ENCODE data around the gene PPARD. TPM values are rescaled to one million over a fixed set of nuclear protein-coding genes. Genes with fewer than 3 reads are reported as not detected.

Gene PPARD
- total RNA-seq, 1 donor from 2014 or later, result 26.3 TPM

DNA sequence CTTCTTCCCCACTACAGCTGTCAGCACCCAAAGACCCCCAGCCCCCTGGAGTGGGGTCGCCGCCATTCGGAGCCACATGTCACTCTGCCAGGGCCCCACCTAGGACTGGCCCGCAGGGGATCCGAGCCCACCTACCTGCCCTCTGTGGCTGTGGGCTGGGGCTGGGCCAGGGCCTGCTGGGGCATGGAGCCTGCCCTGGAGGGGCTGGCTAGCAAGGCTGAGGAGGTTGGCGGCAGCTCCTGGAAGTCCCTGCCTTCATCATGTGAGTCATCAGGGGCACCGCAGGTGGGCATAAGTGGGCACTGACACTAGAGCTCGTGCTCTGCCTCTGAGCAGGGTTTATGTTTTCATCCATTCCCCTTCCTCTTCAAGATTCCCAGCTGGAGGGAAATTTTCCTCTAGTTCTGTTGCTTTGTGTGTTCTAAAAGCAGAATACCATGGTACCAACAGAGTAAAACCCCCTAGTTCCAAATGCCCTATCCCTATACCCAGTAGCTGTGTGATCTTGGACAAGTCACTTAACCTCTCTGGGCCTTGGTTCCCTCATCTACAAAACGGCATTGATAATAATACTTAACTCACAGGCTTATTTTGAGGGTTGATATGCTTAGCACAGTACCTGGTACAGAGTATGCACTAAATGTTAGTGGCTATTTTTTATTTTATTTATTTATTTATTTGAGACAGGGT lies 101.1 kb downstream of the PPARD start:
- no peak for DNase-seq (ENCODE audit: low read depth, low spot score)
- no peaks in the 10 kb centered on the region for H3K36me3 Mint-ChIP-seq (ENCODE audit: low read depth)
- no peak overlapping the region for H3K27ac Mint-ChIP-seq (ENCODE audit: unreplicated experiment)
- H3K4me3 Mint-ChIP-seq, result no peak overlapping the region
- no peaks in the 10 kb centered on the region for H3K9me3 Mint-ChIP-seq
- TF ChIP-seq, protein P1, sequence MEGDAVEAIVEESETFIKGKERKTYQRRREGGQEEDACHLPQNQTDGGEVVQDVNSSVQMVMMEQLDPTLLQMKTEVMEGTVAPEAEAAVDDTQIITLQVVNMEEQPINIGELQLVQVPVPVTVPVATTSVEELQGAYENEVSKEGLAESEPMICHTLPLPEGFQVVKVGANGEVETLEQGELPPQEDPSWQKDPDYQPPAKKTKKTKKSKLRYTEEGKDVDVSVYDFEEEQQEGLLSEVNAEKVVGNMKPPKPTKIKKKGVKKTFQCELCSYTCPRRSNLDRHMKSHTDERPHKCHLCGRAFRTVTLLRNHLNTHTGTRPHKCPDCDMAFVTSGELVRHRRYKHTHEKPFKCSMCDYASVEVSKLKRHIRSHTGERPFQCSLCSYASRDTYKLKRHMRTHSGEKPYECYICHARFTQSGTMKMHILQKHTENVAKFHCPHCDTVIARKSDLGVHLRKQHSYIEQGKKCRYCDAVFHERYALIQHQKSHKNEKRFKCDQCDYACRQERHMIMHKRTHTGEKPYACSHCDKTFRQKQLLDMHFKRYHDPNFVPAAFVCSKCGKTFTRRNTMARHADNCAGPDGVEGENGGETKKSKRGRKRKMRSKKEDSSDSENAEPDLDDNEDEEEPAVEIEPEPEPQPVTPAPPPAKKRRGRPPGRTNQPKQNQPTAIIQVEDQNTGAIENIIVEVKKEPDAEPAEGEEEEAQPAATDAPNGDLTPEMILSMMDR (conservative IDR thresholded peaks at IDR 0.05), result no peak
- no peaks in the 10 kb centered on the region for H3K27me3 Mint-ChIP-seq (ENCODE audit: low read depth)
- H3K4me1 Mint-ChIP-seq, result no peaks in the 10 kb centered on the region

GRCh38 chr6:35445691-35446090 lies 103.3 kb downstream of the PPARD start:
- H3K4me3 Mint-ChIP-seq, result no peak overlapping the region

GRCh38 chr6:35448191-35448590 lies 105.8 kb downstream of the PPARD start:
- no peak for DNase-seq (ENCODE audit: low read depth, low spot score)
- TF ChIP-seq, protein P1 (conservative IDR thresholded peaks at IDR 0.05), result no peak
- Mint-ChIP-seq H3K9me3 (no peaks in the 10 kb centered on the region), H3K4me3 (no peak overlapping the region), H3K36me3 (ENCODE audit: low read depth) (no peaks in the 10 kb centered on the region), H3K4me1 (peaks cover 15% of the 10 kb centered on the region), H3K27ac (ENCODE audit: unreplicated experiment) (no peak overlapping the region), H3K27me3 (ENCODE audit: low read depth) (no peaks in the 10 kb centered on the region)

More at GRCh38 chr6:35445691-35446090, 103.3 kb downstream of the PPARD start:
- no peak overlapping the region for H3K27ac Mint-ChIP-seq (ENCODE audit: unreplicated experiment)
- no peaks in the 10 kb centered on the region for H3K36me3 Mint-ChIP-seq (ENCODE audit: low read depth)
- no peak for DNase-seq (ENCODE audit: low read depth, low spot score)
- H3K4me1 Mint-ChIP-seq, result no peaks in the 10 kb centered on the region
- H3K27me3 Mint-ChIP-seq (ENCODE audit: low read depth), result no peaks in the 10 kb centered on the region
- no peaks in the 10 kb centered on the region for H3K9me3 Mint-ChIP-seq
- TF ChIP-seq, protein P1 (conservative IDR thresholded peaks at IDR 0.05), result no peak

DNA sequence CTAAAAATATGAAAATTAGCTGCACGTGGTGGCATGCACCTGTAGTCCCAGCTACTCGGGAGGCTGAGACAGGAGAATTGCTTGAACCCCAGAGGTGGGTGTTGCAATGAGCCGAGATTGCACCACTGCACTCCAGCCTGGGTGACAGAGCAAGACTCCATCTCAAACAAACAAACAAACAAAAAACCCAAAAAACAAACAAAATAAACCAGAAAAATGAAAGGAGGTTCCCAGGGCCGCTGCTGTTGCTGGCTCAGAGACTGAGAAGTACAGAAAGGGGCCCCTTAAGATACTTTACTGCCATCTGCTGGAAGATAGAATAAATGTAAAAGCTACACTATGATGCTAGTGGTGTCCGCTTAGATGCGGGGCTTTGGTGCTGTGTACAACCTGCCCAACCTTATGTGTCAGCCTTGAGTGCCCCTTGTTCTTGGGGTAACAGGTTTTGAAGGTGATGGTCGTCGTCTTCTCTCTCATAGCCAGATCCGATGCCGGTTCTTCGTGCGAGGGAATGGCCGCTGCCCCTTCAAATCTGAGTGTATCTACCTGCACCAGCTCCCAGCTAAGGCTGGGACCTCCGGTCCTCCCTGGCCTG lies 107.0 kb downstream of the PPARD start:
- Mint-ChIP-seq H3K9me3 (no peaks in the 10 kb centered on the region), H3K4me1 (peaks cover 27% of the 10 kb centered on the region), H3K27ac (ENCODE audit: unreplicated experiment) (no peak overlapping the region), H3K27me3 (ENCODE audit: low read depth) (no peaks in the 10 kb centered on the region), H3K4me3 (peak overlapping the region; percentile 67), H3K36me3 (ENCODE audit: low read depth) (no peaks in the 10 kb centered on the region)
- DNase-seq (ENCODE audit: low read depth, low spot score), result no peak
- TF ChIP-seq, protein P1 (conservative IDR thresholded peaks at IDR 0.05), result peak; percentile 82

DNA sequence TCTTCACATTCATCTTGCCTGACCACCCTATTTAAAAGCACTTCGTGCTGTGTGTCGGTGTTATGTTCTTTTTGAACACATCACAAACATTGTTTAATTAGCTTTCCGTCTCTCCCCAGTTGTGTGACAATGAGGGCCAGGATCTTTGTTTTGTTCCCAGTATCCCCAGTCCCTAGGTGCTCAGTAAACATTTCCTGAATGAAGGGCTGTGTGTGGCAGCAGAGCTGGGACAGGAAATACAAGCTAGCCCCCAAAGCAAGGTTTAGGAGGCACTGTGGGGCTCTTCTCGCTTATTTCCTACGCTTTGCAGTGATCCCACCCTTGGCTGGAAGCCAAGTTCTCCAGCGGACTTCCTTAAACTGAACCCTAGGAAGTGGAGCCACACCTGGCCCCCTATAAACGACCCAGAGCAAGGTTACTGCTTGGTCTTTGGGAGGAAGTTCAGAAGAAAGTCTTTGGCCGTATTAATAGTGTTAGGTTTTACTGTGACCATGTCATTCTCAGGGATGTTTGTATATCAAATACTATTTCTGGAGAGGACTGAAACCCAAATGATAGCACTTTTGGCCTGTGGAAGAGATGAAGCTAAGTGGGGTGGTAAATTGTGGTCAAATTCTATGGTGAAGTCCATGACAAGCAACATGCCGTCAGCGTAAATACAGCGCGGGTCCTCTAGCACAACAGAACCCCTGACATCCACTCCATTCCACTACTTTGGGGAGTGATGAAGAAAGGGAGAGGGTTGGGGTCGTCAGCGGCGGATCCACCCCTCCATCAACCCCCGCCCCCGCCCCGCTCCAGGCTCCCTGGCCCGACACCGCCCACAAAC lies 109.2 kb downstream of the PPARD start:
- Mint-ChIP-seq H3K27ac (ENCODE audit: unreplicated experiment) (no peak overlapping the region), H3K9me3 (no peaks in the 10 kb centered on the region), H3K36me3 (ENCODE audit: low read depth) (peaks cover 9% of the 10 kb centered on the region), H3K4me1 (peaks cover 38% of the 10 kb centered on the region), H3K4me3 (peak overlapping the region; percentile 83), H3K27me3 (ENCODE audit: low read depth) (no peaks in the 10 kb centered on the region)
- TF ChIP-seq, protein P1 (conservative IDR thresholded peaks at IDR 0.05), result no peak
- DNase-seq (ENCODE audit: low read depth, low spot score), result no peak
